IPS DF 4.7 (cell line): Measurements from ENCODE around the gene COG7.
"Not testable (repeated sequence)": the region's sequence is repeated elsewhere in the genome, so short reads cannot be mapped to it uniquely, and the experiment has no call there.

Source experiments
- DNase-seq: peaks from one replicate; pipeline ENCODE4 v3.0.0-alpha.2; 2013; ENCODE audit warnings: low spot score; ENCODE audit errors: extremely low read depth

Gene COG7

GRCh38 chr16:23387666-23388065 lies 65.3 kb downstream of the COG7 start:
- no peak for DNase-seq

GRCh38 chr16:23385441-23385840 lies 67.5 kb downstream of the COG7 start:
- DNase-seq: no peak

GRCh38 chr16:23384878-23385277 lies 68.1 kb downstream of the COG7 start:
- no peak for DNase-seq

- no peak for DNase-seq
These were observed 69.1 kb downstream of the COG7 start for GRCh38 chr16:23383881-23384280.

GRCh38 chr16:23382279-23382678 lies 70.7 kb downstream of the COG7 start:
- DNase-seq: no peak

GRCh38 chr16:23381702-23382101 lies 71.3 kb downstream of the COG7 start:
- DNase-seq: not testable (repeated sequence)

- no peak for DNase-seq
These were observed 72.5 kb downstream of the COG7 start for GRCh38 chr16:23380501-23380951.

GRCh38 chr16:23379707-23380106 lies 73.3 kb downstream of the COG7 start:
- DNase-seq: no peak

- DNase-seq: no peak
These were observed 74.1 kb downstream of the COG7 start for GRCh38 chr16:23378921-23379320.

GRCh38 chr16:23378256-23378655 lies 74.7 kb downstream of the COG7 start:
- DNase-seq: no peak

- DNase-seq: no peak
These were observed 75.7 kb downstream of the COG7 start for GRCh38 chr16:23377071-23377931.

- no peak for DNase-seq
These were observed 77.3 kb downstream of the COG7 start for GRCh38 chr16:23375643-23376042.

GRCh38 chr16:23374721-23375510 lies 78.1 kb downstream of the COG7 start:
- no peak for DNase-seq

- no peak for DNase-seq
These were observed 79.4 kb downstream of the COG7 start for GRCh38 chr16:23373436-23374219.

GRCh38 chr16:23371368-23371767 lies 81.6 kb downstream of the COG7 start:
- DNase-seq: no peak

- DNase-seq: no peak
These were observed 83.6 kb downstream of the COG7 start for GRCh38 chr16:23369416-23369815.

GRCh38 chr16:23368469-23368868 lies 84.5 kb downstream of the COG7 start:
- no peak for DNase-seq

GRCh38 chr16:23367988-23368387 lies 85.0 kb downstream of the COG7 start:
- no peak for DNase-seq

GRCh38 chr16:23367564-23367963 lies 85.4 kb downstream of the COG7 start:
- no peak for DNase-seq

- DNase-seq: not testable (repeated sequence)
These were observed 86.6 kb downstream of the COG7 start for GRCh38 chr16:23366341-23366740.

GRCh38 chr16:23365602-23366240 lies 87.3 kb downstream of the COG7 start:
- DNase-seq: no peak
